GM23248 (cell line): ENCODE results near the gene KIFC3.

Source experiments
- EZH2 ChIP-seq: fragments of 200-600 bp; sonication (generic); IDR thresholded peaks from 2 replicates; pipeline ENCODE4 v1.6.1; 2018; ENCODE audit warnings: antibody characterized with exemption, mild to moderate bottlenecking; ENCODE audit not compliant: insufficient read depth, poor library complexity, severe bottlenecking
- EZH2phosphoT487 ChIP-seq: fragments of 200-600 bp; sonication (generic); IDR thresholded peaks from 2 replicates; pipeline ENCODE4 v1.6.1; 2018; ENCODE audit warnings: antibody characterized with exemption, moderate library complexity, mild to moderate bottlenecking, low read depth; ENCODE audit not compliant: insufficient read depth

DNA sequence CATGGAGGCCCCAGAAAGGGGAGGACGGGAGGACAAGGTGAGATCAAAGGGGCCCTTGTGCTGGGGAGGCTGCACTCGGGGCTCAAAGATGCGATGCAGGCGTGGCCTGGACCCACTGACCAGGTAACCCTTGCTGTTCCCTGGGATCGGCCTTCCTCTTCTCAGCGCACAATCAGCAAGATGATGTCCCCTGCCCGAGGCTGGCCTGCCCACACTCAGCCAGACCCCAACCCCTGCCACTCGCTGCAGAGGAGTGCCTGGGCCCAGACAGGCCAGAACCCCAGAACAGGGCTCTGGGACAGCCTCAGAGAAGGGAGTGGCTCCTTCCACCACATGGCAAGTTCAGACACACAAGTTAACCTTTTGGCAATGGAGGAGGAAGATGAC is 14.8 kb downstream of the KIFC3 start:
- TF ChIP-seq EZH2phosphoT487 = no peak
- no peak for TF ChIP-seq EZH2
